Measurements from ENCODE around the gene TP53INP2.
"Not testable (repeated sequence)": the region's sequence is repeated elsewhere in the genome, so short reads cannot be mapped to it uniquely, and the experiment has no call there.

Gene TP53INP2, protein sequence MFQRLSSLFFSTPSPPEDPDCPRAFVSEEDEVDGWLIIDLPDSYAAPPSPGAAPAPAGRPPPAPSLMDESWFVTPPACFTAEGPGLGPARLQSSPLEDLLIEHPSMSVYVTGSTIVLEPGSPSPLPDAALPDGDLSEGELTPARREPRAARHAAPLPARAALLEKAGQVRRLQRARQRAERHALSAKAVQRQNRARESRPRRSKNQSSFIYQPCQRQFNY

GRCh38 chr20:34704177-34705007 is at the start of gene TP53INP2:
TP53INP2 (plus strand) TSS chr20:34704344; CDS start chr20:34708740, 4,396 bp downstream.
- FAIRE-seq (peak; percentile 39), DNase-seq (ENCODE audit: insufficient read length, low spot score) (peak; percentile 74)

DNA sequence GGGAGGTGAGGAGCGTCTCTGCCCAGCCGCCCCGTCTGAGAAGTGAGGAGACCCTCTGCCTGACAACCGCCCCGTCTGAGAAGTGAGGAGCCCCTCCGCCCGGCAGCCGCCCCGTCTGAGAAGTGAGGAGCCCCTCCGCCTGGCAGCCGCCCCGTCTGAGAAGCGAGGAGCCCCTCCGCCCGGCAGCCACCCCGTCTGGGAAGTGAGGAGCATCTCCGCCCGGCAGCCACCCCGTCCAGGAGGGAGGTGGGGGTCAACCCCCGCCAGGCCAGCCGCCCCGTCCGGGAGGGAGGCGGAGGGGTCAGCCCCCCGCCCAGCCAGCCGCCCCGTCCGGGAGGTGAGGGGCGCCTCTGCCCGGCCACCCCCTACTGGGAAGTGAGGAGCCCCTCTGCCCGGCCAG is 45.5 kb upstream of the TP53INP2 start:
- DNase-seq (ENCODE audit: insufficient read length, low spot score) = not testable (repeated sequence)

GRCh38 chr20:34661811-34662210 is 42.3 kb upstream of the TP53INP2 start:
- FAIRE-seq; DNase-seq (ENCODE audit: insufficient read length, low spot score): not testable (repeated sequence)

More for the DNA sequence above, 45.5 kb upstream of the TP53INP2 start:
- FAIRE-seq = not testable (repeated sequence)

DNA sequence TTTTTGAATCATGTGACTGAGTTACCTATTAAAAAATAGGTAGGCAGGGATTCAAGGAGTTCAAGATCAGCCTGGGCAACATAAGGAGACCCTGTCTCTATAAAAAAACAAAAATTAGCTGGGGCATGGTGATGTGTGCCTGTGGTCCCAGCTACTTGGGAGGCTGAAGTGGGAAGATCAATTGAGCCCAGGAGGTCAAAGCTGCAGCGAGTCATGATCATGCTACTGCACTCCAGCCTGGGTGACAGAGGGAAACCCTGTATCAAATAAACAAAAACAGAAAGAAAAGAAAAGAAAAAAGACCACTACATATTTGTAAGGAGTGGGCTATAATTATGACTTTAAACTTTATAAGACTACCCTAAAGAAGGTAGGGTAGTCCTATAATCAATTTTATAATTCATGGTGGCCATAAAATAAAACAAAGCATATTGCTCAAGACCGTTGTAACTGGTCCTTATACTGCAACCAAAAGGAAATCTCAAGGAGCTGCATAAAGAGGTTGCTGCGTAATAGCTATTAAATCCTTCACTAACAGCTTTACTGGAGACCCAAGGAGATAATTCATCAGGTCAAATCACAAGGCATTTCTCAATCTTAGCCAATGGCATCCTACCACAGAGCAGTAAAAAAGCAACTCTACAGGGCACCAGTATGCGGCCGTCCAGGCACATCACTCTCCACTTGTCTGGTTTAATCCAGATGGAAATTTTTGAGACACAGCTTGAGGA is 40.8 kb upstream of the TP53INP2 start:
- FAIRE-seq = no peak
- DNase-seq (ENCODE audit: insufficient read length, low spot score) = no peak

DNA sequence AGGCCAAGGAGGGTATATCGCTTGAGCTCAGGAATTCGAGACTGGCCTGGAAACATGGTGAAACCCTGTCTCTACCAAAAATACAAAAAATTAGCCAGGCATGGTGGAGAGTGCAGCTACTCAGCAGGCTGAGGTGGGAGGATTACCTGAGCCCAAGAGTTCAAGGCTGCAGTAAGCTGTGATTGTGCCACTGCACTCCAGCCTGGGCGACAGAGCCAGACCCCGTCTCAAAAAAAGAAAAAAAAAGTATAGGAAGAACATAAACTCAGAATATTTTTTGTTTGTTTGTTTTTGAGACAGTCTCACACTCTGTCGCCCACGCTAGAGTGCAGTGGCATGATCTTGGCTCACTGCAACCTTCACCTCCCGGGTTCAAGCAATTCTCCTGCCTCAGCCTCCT is 39.4 kb upstream of the TP53INP2 start:
- not testable (repeated sequence) for FAIRE-seq; DNase-seq (ENCODE audit: insufficient read length, low spot score)

- FAIRE-seq = no peak
- no peak for DNase-seq (ENCODE audit: insufficient read length, low spot score)
Observed at GRCh38 chr20:34669094-34669493, 35.0 kb upstream of the TP53INP2 start.

GRCh38 chr20:34673412-34673811 is 30.7 kb upstream of the TP53INP2 start:
- FAIRE-seq (no peak), DNase-seq (ENCODE audit: insufficient read length, low spot score) (no peak)

DNA sequence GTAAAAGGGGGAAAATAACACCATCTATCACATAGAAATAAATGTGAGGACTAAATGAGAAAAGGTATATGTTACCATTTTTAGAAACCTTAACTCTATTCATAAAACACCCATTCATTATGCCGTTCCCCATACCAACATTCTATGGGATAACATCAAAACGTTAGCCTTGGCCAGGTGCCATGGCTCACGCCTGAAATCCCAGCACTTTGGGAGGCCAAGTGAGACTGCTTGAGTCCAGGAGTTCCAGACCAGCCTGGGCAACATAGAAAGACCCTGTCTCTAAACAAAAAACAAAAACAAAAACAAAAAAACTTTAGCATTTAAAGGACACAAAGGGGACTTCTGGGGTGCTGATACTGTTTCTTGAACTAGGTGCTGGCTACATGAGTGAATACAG is 28.6 kb upstream of the TP53INP2 start:
- peak; percentile 4 for FAIRE-seq
- DNase-seq (ENCODE audit: insufficient read length, low spot score) = no peak

GRCh38 chr20:34675993-34676641 is 28.0 kb upstream of the TP53INP2 start:
- DNase-seq (ENCODE audit: insufficient read length, low spot score) (no peak), FAIRE-seq (peak; percentile 49)

GRCh38 chr20:34676642-34677373 is 27.3 kb upstream of the TP53INP2 start, which contains the start of gene PIGU:
PIGU (minus strand) TSS chr20:34677092; CDS start chr20:34677085, 7 bp downstream.
- DNase-seq (ENCODE audit: insufficient read length, low spot score) (peak; percentile 91), FAIRE-seq (peak; percentile 91)

DNA sequence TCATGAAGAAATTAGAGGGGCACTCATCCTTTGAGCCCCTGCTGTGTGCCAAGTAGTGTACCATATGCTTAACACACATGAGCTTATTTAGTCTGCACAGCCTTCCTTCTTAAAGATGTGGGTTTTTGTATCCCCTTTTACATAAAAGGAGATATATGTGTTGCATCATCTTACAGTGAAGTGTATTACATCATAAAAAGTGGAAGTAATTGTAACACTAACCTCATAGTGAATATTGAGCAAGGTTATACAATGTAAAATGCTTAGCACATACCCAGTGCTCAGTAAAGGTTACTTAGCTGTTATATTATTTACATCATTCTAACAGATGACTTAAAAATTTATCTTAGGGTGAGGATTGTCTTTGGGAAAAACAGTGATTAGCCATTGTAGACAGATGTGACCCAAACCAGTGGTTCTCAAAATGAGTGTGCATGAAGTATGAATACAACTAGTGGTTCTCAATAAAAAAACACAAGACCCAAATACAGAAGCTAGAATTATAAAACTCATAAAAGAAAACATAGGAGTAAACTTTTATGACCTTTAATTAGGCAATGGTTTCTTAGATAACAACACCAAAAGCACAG is 23.5 kb upstream of the TP53INP2 start:
- FAIRE-seq (no peak), DNase-seq (ENCODE audit: insufficient read length, low spot score) (no peak)

DNA sequence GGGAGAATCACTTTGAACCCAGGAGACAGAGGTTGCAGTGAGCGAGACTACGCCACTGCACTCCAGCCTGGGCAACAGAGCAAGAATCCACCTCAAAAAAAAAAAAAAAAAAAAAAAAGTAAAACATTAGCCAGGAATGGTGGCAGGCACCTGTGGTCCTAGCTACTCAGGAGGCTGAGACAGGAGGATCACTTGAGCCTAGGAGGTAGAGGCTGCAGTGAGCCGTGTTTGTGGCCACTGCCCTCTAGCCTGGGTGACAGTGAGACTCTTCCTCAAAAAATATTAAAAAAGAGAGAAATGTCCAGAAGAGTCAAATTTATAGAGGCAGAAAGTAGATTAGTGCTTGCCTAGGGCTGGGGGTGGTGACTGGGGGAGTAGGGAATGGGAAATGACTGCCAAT is 20.5 kb upstream of the TP53INP2 start:
- FAIRE-seq = no peak
- DNase-seq (ENCODE audit: insufficient read length, low spot score) = no peak

- FAIRE-seq (no peak), DNase-seq (ENCODE audit: insufficient read length, low spot score) (no peak)
Observed at GRCh38 chr20:34689486-34689885, 14.7 kb upstream of the TP53INP2 start.

DNA sequence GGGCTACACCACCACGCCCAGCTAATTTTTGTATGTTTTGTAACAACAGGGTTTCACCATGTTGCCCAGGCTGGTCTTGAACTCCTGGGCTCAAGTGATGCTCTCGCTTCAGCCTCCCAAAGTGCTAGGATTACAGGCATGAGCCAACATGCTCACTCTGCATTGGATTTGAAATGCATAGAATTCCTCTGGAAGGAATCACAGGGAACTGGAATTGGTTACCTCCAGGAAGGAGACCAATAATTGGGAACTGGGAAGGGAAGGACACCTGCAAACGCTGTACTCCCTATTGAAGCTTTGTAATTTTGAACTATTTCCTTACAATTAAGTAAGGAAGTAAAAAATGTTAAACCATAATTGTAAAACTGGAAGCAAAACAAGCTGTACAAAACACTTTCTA is 12.3 kb upstream of the TP53INP2 start:
- DNase-seq (ENCODE audit: insufficient read length, low spot score) (no peak), FAIRE-seq (no peak)

DNA sequence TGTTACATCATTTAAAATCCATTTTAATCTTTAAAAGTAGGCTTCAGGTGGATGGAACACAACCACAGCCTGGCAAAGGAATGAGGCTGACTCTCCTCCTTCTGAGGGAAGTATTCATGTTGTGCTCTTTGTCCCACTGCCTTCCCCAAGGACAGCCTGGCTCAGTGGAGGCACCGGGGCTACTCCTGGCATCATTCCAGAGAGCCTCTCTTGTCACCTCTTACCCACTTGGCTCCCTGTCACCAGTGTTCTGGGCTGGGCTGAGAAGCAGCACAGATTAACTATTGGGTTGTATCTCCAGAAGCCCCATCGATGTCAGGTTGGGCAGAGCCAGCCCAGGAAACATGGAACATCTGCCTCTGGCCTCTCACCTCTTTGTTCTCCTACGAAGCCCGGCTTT is 10.7 kb upstream of the TP53INP2 start:
- FAIRE-seq = no peak

DNA sequence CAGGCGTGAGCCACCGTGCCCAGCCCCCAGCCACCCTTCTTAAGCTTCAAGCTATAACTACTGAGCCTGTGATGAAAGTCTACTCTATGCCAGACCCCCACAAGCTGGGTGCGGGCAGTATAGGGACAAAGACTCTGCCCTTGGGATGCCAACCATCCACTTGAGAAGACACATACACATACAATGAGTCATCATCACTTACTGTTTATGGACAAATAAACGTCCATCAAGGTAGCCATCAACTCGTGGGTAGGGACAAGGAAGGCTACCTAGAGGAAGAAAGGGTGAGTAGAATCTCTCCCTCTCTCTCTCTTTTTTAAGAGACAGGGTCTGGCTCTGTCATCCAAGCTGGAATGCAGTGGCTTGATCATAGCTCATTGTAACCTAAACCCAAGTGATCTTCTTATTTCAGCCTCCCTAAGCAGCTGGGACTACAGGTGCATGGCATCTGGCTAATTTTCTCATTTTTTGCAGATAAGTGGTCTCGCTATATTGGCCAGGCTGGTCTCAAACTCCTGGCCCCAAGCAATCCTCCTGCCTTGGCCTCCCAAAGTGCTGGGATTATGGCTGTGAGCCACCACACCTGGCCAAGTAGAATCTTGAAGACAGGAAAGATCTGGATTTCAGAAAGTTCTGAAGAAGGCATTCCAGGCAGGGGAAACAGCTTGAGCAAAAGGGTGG is 2.6 kb upstream of the TP53INP2 start:
- FAIRE-seq = no peak
- no peak for DNase-seq (ENCODE audit: insufficient read length, low spot score)

More for the DNA sequence above, 10.7 kb upstream of the TP53INP2 start:
- no peak for DNase-seq (ENCODE audit: insufficient read length, low spot score)

DNA sequence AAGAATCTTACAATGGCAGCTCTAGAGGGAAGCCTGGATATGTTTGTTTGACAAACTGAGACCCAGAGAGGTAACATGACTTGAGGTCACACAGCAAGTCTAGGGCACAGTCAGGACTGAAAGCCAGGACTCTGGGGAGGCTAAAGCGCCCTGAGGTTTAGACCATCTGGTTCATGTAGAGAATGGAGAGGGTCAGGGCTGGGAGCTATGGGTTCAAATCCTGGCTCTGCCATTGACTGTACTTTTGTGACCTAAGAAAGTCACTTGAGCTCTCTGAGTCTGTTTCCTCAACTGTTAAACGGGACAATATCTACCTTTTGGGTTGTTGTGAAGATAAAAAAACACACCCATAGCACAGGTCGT is 1.1 kb upstream of the TP53INP2 start:
- FAIRE-seq = no peak
- no peak for DNase-seq (ENCODE audit: insufficient read length, low spot score)

DNA sequence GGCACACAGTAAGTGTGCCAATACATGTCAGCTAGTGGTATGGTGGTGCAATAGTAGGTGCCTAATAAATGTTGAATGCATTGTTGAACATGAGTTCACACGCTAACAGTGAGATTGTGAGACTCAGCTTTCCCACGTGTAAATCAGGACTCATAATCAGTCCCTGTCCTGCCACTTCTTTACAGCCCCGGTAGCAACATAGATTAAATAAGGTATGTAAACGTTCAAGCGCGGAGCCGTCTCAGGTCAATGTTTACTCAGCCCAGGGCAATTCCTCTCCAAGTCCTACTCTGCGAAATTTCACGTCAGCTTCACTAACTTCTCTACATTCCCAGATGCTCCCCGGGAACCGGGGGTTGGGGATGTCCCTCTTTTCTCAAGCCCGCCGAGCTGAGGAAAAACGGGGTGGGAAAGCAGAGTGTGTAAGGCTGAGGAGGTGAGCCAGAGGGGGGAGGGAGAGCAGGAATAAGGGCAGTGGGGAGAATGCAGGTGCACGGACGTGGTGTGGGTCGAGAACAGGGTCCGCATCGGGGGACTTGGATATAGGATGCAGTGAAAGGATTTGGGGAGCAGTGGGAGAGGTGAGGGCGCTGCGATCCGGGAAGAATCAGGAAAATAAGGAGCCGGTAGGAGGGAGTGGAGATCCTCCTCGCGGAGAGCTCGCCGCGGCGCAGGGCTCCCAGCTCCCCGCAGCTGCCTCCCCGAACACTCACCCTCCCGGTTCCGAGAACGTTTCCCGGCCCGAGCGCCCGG is 544 bp upstream of the TP53INP2 start:
- DNase-seq (ENCODE audit: insufficient read length, low spot score) (no peak), FAIRE-seq (no peak)

All from GM19239 (cell line).